Activated T-cell treated with anti-CD3 and anti-CD28 coated beads for 4 hours (primary cell): Measurements from ENCODE around the gene HFM1.
"Not testable (repeated sequence)": the region's sequence is repeated elsewhere in the genome, so short reads cannot be mapped to it uniquely, and the experiment has no call there.

ENCODE experiments used
- DNase-seq: peaks from one replicate; pipeline ENCODE4 v3.0.0-alpha.2; 2020

The HFM1 gene

DNA sequence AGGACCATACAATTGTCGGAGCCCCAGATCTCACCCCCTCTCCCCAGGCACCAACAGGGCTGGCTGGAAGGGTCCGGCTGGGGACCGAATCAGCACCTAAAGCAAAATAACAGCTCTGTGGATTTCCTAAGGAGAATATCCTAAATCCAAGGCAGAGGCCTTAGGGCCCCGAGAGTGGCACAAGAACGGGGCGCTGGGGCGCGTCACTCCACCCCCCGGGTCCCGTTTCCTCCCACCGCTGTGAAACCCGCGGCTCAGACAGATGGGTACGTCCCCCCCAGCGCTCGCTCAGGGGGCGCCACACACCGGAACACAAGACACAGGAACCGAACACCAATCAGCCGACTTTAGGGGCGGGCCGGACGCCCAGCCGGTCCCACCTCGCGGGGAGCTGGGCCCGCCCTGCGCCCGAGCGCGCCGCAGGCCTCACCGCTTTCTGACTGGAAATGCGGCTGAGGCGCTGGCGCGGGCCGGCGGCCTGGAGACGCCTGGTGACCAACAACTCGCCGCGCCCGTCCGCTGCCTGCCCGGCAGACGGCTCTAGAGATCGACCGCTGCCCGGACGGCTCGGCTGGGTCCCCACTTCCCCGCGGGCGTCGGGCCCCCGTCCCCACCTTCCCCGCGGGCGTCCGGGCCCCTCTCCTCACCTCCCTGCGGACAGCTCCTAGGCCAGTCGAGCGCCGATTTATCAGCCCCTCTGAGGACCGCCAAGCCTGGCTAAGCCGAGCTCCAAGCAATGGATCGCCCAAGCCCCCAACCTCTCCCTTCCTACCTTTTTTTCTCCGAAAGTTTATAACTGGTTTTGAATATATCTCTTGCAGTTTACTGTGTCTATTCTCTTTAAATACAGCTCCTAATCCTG is at the start of gene HFM1:
Gene HFM1, minus strand, starts transcription at position 687 of the 862 bp plus-strand sequence. CDS start 3,755 bp downstream, outside the sequence.
- DNase-seq: peak; percentile 40

DNA sequence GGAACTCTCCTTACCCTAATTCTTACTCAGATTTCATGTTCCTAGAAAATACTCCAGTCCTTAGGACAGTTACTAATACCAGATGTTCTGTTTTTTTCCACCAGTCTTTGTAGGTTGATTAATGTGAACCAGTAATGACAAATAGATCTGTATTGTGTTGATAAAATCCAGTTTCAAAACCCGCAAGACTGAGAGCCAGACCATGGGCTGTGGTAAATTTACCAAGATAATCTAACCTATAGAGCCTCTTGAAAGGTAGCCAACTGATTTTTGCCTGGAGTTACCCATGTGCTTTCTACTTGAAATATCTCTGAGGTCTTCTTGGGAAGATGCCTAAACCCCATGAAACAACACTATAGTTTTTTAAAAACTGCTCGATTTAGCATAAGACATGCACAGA is 49.5 kb upstream of the HFM1 start:
- no peak for DNase-seq

DNA sequence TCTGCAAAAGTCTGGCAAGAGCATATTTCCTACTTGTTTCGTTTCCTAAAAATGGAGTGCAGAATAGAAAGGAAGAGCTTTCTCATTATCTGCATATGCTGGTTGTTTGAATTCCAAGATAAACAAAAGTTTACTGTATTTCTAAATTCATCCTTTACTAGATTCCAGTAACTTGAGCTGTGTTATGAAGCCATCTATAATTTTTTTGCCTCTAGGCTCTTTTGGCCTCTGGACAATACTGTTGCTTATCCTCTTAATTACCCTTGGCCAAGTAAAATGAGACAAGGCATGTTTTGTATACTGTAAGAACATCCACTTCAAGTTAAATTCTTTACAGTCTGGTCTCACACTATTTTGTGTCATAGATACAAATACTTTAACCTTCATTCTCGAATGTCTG is 45.6 kb upstream of the HFM1 start:
- no peak for DNase-seq

- DNase-seq: not testable (repeated sequence)
Measured at GRCh38 chr1:91447782-91448181, 43.1 kb upstream of the HFM1 start.

GRCh38 chr1:91441980-91442379 is 37.3 kb upstream of the HFM1 start:
- not testable (repeated sequence) for DNase-seq

DNA sequence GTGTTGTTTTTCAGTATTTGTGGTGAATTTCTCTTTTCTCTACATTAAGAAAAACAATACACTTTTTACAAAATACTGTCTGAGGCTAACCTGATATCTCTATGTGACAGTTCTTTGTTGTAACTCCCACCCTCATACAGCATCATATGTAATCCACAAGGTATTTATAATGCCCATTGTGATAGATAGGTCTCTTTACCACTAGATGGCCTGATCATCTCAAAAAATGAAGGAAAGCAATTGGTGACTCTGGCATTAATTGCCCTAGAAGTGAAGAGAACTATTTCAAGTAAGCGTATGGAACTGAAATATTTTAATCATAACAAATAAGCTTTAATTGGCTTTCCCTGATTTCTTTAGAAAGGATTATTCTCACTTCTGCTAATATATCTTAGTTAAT is 36.2 kb upstream of the HFM1 start:
- DNase-seq: no peak

GRCh38 chr1:91439016-91439415 is 34.4 kb upstream of the HFM1 start:
- DNase-seq: no peak

DNA sequence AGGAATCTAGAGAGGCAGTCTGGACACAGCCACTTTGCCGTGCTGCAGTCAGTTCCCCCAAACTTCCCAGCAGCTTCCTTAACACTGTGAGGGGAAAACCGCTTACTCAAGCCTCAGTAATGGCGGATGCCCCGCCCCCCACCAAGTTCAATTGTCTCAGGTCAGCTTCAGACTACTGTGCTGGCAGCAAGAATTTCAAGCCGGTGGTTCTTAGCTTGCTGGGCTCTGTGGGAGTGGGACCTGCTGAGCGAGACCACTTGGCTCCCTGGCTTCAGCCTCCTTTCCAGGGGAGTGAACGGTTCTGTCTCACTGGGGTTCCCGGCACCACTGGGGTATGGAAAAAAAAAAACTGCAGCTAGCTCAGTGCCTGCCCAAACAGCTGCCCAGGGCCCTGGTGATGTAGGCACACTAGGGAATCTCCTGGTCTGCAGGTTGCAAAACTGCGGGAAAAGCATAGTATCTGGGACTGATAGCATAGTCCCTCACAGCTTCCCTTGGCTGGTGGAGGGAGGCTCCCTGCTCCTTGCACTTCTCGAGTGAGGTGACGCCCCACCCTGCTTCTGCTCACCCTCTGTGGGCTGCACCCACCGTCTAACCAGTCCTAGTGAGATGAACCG is 23.7 kb upstream of the HFM1 start:
- no peak for DNase-seq

GRCh38 chr1:91427741-91428140 is 23.1 kb upstream of the HFM1 start:
- DNase-seq: no peak

- DNase-seq: not testable (repeated sequence)
Measured at GRCh38 chr1:91422523-91422922, 17.9 kb upstream of the HFM1 start.

DNA sequence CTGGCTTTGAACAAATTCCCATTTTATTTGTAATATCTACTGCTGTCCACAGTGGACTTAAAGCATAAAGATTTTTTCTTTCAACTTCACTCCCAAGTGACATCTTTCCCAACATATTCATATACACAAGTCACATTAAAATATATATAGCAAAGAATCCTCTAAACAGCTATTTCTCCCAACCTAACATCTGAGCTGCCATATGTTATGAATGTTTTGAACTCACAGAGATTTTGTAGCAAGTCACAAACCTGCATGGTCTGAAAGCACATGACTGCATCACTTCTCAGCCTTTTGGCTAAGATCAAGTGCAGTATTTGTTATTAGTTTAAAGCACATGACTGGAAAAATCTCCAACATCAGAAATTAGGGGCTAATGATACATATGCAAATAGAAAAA is 7.7 kb upstream of the HFM1 start:
- DNase-seq: no peak

DNA sequence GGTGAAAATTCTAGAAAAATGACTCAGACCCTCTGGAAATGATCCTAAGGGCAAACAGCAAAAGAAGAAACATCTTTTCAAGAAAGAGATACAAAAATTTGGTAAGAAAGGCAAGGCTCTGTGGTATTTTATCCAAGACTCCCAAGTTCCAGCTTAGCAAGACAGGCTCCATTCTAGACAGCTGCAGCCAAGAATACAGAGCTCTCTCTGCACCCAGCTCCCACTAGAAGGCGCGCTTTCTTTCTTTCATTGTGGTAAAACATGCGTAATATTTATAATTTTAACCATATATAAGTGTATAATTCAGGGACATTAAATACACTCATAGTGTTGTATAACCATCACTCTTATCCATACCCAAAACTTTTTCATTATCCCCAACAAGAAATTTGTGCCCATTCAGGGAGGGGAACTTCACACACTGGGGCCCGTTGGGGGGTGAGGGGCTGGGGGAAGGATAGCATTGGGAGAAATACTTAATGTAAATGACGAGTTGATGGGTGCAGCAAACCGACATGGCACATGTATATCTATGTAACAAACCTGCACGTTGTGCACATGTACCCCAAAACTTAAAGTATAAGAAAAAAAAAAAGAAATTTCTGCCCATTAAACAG is 2.2 kb upstream of the HFM1 start:
- DNase-seq: no peak

DNA sequence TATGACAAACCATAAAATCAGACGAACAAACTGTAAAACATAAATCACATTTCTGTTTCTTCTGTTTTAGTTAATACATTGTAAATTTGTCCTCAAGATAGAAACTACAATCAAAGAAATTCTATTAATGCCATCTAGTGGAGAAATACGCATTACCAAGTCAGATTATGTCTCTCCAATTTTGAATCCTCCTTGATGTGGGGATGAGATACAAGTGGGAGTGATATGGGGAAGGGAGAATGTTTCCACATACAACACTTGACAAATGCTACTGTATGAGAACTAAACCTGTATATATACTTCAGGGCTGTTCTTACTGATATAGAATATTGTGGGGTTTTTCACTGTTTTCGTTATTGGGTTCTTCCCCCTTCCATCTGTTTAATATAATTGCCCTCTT is 2.6 kb downstream of the HFM1 start:
- no peak for DNase-seq

DNA sequence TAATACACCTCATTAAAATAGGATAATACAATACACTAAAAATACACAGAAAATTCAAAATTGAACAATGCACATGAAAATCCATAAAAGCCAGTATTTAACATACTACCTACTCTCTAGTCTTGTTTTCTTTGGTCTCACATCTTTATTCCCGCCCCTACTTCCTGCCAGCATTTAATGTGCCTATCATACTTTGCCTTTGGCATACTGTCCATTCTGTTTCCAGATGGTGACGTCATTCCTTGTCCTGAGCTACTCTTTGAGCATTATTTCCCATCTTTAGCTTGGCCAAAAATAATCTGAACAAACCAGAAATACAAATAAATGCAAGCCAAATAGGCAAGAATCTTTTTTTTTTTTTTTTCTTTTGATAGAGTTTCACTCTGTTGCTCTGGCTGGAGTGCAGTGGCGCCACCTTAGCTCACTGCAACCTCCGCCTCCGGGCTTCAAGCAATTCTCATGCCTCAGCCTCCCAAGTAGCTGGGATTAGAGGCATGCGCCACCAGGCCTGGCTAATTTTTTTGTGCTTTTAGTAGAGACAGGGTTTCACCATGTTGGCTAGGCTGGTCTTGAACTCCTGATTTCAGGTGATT is 4.4 kb downstream of the HFM1 start:
- DNase-seq: no peak

DNA sequence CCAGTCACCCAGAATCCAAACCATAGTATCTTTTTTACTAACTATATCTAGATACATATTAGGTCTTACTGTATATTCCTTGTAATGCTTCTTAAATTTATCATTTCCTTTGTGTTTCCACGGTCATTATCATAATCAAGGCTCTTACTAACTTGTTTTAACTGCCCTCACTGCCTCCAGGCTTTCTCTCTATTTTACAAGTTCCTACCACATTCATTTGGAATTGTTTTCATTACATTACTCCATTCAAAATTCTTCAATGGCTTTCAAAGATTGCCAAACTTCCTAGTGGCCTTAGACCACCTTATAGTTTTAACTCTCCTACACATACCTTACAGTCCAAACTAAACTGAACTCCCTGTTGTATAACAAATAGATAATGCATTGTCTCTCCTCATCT is 6.3 kb downstream of the HFM1 start:
- DNase-seq: no peak

GRCh38 chr1:91397605-91398004 is 7.0 kb downstream of the HFM1 start:
- DNase-seq: no peak

GRCh38 chr1:91393042-91393441 is 11.6 kb downstream of the HFM1 start:
- DNase-seq: no peak

DNA sequence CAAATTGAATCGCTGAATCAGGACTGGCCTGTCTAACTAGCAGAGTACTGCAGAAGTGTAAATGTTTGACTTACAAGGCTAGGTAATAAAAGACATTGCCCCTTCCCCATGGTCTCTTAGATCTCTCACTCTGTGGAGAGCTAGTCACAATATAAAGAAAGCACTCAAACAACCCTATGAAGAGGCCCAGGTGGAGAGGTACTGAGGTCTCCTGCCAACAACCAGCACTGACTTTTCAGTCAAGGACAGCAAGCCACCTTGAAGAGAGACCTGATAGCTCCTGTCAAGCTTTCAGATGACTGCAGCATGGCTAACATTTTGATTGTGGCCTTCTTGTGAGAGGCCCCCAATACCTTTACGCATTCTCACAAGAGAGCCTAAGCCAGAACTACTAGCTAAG is 18.5 kb downstream of the HFM1 start:
- no peak for DNase-seq

DNA sequence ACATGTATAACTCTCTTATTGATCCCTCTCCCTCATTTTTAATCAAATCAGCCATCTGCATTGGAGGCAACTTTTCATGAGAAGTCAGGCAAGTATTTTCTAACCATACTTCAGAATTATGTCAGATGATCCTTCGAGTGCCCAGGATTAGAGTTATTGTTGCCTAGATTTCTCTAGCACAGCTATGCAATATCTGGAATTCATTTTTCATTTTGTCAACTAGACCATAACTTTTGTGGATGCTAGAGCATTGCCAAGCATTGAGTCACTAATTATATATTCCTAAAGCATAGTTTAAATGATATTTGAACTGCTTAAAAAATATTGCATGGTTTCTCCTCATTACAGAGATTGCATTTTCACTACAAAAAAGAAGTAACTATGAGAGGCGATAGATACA is 21.2 kb downstream of the HFM1 start:
- no peak for DNase-seq

DNA sequence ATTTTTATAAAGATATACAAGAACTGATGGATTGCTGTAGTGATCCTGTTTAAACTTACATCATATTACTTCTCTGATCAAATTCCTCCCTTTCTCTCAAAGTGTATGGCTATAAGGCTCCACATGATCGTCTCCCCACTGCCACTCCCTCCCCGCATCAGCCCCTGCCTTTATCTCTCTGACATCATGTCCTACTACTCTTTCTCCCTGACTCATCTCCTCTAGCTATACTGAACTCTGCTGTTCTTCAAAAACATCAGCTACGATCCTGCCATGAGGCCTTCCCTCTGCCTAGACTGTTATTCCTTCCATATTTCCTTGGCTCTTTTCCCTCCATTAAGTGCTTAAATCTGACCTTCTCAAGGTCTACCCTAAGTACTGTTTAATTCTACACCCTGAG is 22.8 kb downstream of the HFM1 start:
- no peak for DNase-seq

DNA sequence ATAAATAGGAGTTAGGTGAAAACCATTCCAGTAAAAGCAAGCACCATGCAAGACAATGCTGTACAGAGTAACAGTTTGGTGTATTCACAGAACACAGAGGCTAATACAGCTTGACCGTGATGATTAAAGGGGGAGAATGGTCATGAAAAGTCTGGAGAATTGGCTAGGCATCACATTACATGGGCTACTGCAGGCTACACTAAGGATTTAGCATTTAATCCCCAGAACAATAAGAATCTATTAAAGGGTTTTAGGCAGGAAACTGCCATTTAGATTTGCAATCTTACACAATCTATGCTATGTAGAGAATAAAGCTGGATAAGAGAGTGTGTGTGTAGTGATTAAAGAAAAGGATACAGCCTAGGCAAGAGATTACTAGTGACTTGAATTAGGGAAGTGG is 30.6 kb downstream of the HFM1 start:
- no peak for DNase-seq

GRCh38 chr1:91372230-91372629 is 32.4 kb downstream of the HFM1 start:
- DNase-seq: not testable (repeated sequence)

DNA sequence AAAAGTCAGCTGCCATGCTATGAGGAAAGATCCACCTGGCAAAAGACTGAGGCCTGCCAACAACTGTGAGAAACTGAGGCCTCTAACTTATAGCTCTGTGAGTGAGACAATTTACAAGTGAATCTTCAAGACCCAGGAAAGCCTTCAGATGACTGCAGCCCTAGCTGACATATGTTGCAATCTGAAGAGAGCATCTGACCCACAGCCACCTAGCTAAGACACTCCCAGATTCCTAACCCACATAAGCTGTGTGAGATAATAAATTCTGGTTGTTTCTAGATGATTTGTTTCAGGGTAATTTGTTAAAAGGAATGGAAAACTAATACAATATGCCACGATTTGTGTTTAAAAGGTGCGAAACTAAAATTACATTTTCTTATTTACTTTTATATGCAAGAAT is 55.1 kb downstream of the HFM1 start:
- DNase-seq: no peak

- DNase-seq: no peak
Measured at GRCh38 chr1:91346824-91347223, 57.8 kb downstream of the HFM1 start.
